Measurements from ENCODE around the gene CELF2. TPM values are rescaled to one million over a fixed set of nuclear protein-coding genes. Genes with fewer than 3 reads are reported as not detected.

Gene CELF2
- total RNA-seq, 1 experiment from 2014 or later = 28.7 TPM

GRCh38 chr10:11154333-11154732 lies 136.7 kb downstream of the CELF2 start:
- no CpG with 5 or more reads among the region's 4 CpGs for WGBS (ENCODE audit: extremely low coverage, insufficient read length, low lambda C conversion rate)
- peaks cover 64 to 70% of the 10 kb centered on the region in 2 experiments for H3K4me1 Mint-ChIP-seq

More at GRCh38 chr10:11154333-11154732, 136.7 kb downstream of the CELF2 start:
- Histone ChIP-seq H2BK20ac (ENCODE audit: low read depth, low read length, poor library complexity, severe bottlenecking) (no peak overlapping the region), H2AFZ (ENCODE audit: low read length) (no peak overlapping the region), H3K4me2 (ENCODE audit: insufficient read depth, insufficient read length, low read length) (no peak overlapping the region), H2BK15ac (ENCODE audit: low read depth, low read length) (no peak overlapping the region), H2BK12ac (ENCODE audit: insufficient read length, low read depth, low read length) (no peak overlapping the region), H3K23me2 (ENCODE audit: insufficient read length, low read depth, low read length, poor library complexity, severe bottlenecking) (no peaks in the 10 kb centered on the region), H3K79me1 (ENCODE audit: insufficient read depth, low read depth, low read length, poor library complexity, severe bottlenecking) (no peaks in the 10 kb centered on the region), H3T11ph (ENCODE audit: low read length) (no peak overlapping the region), H4K8ac (replicated peaks; ENCODE audit: insufficient read length, low read depth, low read length) (no peak overlapping the region), H3K9ac (ENCODE audit: extremely low read depth, insufficient read length, low read length) (no peak overlapping the region), H4K20me1 (ENCODE audit: control insufficient read depth, insufficient read depth, insufficient read length) (no peaks in the 10 kb centered on the region), H3K18ac (ENCODE audit: insufficient read length, low read depth, low read length) (no peak overlapping the region), H3K9me3 (ENCODE audit: control insufficient read depth, low read depth, low read length) (no peaks in the 10 kb centered on the region), H4K5ac (ENCODE audit: insufficient read length, low read depth, low read length) (no peak overlapping the region), H4K91ac (ENCODE audit: insufficient read length, low read depth, low read length) (no peak overlapping the region), H2BK5ac (ENCODE audit: insufficient read length, low read length) (no peak overlapping the region), H3K4ac (ENCODE audit: low read depth, low read length) (no peak overlapping the region), H3K4me1 (ENCODE audit: insufficient read depth, low read length) (peaks cover 8% of the 10 kb centered on the region; the same call in 1 of the 2 replicates), H2AK5ac (ENCODE audit: insufficient read length, low read length) (no peak overlapping the region), H3K79me2 (ENCODE audit: insufficient read depth, low read length) (peaks cover 1% of the 10 kb centered on the region; the same call in 1 of the 2 replicates), H3K23ac (ENCODE audit: insufficient read length, low read depth, low read length) (no peak overlapping the region), H3K27ac (ENCODE audit: insufficient read length, low read depth, low read length) (no peak overlapping the region), H3K14ac (ENCODE audit: insufficient read depth, low read length) (no peak overlapping the region), H3K27me3 (ENCODE audit: insufficient read depth, low read length) (no peaks in the 10 kb centered on the region), H3K56ac (ENCODE audit: insufficient read length, low read depth, low read length) (no peak overlapping the region), H2BK120ac (ENCODE audit: low read depth, low read length, poor library complexity, severe bottlenecking) (no peak overlapping the region)
- H3K4me3 Mint-ChIP-seq = no peak overlapping the region
- H3K27ac Mint-ChIP-seq = 0 out of 7 replicates have a peak overlapping the region, but pooled peaks of 1 of the 3 experiments have one; percentile 24
- TF ChIP-seq CTCF (conservative IDR thresholded peaks at IDR 0.05) = no peak
- H3K9me3 Mint-ChIP-seq = no peaks in the 10 kb centered on the region
- no peak for DNase-seq
- no peaks in the 10 kb centered on the region for H3K27me3 Mint-ChIP-seq (ENCODE audit: low read depth)
- H3K36me3 Mint-ChIP-seq (ENCODE audit: insufficient read depth in 1 of 3, low read depth in 3 of 3) = no peaks in the 10 kb centered on the region
